ENCODE data around the gene CSRP2.

Gene CSRP2

DNA sequence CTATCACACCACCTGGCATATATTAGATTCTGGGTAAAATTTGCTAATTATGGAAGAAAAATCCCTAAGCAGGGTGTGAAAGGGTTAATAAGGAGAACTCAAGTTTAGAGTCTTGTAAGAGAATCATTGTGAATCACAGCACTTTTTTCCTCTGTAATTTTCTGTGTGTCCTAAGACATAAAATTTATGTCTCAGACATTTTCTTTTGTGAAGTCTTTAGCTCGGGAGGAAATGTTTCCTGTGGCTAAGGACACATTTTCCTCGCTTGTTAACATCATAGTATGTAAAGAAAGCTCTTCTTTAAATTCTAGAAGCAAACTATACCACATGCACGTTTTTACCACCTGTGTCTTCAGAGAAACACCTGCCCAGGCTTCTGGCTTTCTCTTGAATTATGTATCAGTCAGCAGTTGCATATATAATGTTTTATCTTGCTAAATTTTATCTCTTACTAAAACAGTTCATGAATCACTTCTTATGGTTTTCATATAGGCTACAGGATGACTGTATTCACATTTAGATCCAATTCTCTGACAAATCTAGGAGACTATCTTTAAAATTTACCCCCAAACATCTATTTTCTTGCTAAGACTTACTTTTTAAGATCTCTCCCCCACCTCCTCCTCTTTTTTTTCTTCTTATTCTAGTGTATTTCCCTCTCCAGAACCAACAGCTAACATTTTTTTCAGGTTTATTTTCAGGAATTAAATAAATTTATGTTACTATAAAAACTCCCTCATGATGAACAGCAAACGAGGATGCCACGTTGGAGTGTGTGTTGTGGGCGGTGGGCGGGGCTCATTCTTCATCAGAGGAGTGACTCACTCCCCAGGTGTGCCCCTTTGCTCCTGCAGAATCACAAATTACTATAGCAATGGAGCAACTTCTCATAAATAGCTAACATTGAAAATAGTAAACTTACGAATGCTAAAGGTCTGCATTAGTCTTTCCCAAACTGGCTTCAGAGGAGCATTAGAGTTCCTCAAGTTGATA, 11.6 kb upstream of the CSRP2 start:
- DNase-seq = no peak

DNA sequence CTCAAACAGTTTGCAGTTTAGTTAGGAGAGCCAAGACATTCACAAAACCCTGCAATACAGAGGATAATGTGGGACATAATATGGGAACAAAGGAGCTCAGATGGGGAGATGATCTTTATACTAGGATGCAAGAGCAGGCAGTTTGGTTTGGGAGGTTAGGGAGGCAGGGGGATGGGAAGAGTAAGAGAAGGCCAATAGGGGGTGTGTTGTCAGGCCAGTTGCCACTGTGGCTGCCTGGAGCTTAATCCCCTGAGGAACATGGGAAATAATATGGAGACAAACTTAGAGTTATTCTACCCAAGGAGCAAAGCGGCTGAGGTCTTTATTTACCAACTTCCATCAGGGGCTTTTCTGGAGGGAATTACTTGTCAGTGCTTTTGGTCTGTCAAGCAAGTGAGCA, 10.0 kb upstream of the CSRP2 start:
- DNase-seq = no peak

DNA sequence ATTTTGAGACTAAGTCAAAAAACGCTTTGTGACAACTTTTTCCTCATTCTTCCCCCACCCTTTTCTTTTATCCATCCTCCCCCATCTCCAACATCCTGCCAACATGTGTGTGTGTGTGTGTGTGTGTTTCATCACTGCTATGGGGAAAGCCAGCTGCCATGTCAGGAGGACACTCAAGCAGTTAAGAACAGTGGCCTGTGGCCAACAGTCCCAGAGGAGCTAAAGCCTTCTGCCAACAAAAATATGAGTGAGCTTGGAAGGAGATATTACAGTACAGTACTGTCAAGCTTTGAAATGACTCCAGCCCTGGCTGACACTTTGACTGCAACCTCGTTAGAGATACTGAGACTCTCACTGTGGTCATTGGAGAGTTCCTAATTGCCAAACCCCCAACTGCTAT, 5.0 kb upstream of the CSRP2 start:
- DNase-seq = no peak

DNA sequence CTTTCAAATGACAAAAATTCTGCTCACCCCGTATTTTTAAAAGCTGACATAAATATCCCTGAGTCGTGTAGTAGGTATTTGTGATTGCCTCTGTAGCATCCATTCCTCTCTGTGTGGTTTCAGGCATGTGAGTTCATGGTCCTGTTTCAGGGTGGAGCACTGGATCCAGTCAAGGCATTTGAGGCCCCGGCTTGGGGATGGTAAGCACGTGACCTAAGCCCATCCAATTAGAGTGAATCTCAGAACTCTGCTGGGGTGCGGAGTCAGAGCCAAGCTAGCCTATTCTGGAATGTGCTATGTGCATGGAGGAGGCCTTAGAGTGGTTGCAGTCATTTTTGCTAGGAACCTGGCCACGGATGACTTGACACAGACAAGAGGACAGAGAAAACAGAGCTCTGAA, 4.3 kb upstream of the CSRP2 start:
- no peak for DNase-seq

DNA sequence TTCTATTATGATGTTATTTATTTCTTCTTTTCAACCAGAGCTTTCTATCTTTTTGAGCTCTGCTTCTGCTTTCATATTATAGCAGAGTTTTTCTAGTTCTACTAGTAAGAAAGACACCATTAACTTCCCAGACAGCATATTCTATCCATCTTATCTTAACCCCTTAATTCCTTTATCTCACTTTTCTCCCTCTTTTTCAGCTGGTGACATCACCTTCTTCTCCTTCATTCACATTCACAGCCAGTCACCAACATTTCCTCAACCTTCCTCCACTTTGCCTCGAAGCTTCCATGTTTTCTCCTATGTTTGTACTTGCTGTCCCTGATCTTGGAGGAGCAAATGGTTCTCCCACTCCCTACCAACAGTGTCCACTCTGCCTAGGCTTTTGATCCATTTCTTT, 3.5 kb upstream of the CSRP2 start:
- DNase-seq = no peak

DNA sequence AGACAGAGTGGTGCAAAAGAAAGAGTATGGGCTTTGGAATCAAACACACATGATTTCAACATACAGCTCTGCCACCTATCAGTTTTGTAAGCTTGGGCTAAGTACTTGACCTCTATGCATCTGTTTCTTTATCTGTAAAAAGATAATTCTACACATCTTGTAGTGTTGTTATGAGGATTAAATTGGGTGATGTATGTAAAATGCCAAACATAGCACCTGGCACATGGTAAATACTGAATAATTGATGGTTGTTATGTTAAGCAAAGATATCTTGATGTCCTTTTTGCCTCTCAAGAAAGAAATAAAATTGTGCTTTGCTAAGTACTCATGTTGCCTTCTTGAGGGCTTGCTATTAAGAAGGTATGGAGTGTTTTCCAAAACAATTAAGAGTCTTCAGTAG, 2.3 kb upstream of the CSRP2 start:
- no peak for DNase-seq

DNA sequence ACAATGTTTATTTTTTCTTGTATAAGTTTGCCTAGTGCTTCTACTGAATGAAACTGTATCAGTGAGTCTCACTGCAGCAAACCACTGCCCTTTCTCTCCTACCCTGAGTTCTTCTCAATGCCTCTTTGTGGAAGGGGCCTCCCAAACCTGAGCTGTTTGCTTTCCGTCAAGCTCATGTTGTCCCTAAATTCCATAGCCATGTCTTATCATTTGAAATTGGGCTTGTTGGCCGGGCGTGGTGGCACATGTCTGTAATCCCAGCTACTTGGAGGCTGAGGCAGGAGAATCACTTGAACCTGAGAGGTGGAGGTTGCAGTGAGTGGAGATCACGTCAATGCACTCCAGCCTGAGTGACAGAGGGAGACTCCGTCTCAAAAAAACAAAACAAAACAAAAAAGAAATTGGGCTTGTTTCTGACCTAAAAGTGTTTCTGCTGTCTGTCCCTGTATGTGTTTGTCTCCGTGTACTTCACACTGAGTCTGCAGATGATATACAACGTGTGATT, 1.8 kb upstream of the CSRP2 start:
- DNase-seq = no peak

DNA sequence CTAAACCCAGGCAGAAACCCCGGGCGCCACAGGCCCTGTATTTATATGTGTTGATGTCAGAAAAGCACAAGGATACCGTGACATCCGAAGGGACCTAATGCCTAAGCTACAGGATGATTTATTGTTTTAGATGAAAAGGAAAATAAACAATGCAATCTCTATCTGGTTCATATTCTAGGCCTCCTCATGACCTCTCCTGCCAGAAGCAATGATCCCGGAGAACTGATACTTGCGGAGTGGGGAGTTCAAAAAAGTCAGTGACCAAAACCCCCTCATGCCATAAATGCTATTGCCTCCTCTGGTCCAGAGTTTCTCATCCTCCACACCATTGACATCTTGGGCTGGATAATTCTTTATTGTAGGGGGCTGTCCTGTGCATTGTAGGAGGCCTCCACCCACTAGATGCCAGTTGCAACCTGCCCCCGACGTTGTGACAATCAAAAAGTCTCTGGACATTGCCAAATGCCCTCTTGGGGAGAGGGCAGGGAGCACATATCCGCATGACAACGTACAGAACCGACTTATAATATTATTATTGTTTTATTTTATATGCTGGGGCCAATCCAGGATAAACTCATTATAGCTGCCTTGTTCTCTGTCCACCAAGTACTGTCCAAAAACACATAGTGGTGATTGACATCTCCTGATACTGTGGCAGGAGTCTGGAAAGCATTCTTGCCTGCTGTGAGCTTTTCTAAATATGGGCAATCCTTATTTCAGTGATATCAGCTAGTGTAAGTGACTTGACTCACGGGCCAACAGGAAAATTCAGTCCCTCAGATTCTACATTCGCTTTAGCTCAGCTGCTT, 1.1 kb upstream of the CSRP2 start:
- no peak for DNase-seq

DNA sequence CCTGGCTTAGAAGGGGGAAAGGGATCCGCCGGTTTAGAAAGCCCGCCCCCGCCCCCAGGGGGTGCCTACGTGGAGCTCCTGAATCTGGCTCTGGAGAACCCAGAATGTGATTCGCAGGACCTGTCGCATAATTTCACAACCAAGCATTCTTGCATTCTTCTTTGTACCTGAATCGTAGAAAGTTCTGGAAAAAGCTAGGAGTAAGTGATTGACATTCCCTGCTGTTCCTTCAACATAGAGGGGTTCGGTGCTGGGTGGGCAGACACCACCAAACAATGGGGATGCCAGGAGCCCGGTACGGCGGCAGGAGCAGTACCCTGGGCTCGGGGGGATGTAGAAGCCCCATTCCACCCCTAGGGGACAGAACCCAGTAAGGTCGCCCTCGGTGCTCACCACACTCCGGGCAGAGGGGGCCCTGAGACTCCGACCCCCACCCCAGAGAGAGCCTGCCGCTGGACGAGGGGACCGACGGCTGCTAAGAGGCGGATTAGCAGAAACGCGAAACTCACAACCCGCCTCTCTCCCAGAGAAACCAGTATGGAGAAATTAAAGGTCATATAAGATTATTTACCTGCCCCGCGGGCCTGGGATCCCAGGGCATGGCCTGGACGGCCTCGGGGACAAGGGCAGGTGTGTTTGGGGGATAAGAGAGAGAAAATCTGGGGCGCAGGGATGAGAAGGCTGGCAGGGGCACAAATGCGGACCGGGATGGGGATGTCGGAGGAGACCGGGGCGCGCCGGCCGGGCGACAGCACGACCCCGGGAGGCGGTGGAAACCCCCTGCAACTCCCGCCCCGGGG, 520 bp downstream of the CSRP2 start:
- DNase-seq = no peak

DNA sequence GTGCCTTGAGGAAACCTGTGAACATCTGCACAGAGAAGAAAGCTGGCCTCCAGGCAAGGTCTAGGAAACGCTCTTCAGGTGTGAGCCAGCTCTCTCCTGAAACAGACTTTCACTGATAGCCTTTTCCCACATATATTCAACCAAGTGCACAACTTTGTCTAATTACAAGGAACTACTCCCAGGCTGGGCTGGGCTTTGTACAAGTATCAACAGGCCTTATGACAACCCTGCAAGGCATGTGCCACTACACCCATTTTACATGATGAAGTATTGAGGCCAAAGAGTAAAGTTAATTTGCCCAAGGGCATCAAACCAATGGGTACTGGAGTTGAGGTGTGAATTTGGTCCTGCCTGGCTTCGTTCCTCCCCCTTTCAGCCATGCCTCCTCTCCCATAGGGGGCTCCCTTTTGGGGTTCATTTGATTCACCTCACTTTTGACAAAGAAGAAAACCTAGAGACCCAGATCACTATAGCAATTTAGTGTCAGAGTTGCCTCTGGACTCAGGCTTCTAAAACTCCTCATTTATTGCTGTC, 2.1 kb downstream of the CSRP2 start:
- no peak for DNase-seq

DNA sequence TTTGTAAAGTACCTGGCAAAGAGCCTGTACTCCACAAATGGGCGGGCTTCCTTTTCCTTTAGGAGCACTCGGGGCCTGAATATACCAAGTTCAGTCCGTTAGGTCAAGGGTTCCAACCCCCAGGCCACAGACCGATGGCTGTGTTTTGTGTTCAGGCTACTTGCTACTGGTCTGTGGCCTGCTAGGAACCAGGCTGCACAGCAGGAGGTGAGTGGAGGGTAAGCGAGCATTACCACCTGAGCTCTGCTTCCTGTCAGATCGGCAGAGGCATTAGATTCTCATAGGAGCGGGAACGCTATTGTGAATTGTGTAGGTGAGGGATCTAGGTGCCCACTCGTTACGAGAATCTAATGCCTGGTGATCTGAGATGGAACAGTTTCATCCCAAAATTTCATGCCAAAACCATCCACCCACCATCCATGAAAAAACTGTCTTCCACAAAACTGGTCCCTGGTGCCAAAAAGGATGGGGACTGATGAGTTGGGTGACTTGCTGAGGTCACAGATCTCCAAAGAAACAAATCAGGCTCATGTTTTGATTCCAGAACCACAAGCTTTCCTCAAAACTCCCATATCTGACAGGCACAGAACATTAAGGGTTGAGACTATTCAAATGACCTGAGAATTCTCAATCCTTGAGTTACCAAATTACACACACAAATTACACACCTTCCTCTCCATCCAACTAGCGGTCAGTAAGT, 4.2 kb downstream of the CSRP2 start:
- DNase-seq = no peak

DNA sequence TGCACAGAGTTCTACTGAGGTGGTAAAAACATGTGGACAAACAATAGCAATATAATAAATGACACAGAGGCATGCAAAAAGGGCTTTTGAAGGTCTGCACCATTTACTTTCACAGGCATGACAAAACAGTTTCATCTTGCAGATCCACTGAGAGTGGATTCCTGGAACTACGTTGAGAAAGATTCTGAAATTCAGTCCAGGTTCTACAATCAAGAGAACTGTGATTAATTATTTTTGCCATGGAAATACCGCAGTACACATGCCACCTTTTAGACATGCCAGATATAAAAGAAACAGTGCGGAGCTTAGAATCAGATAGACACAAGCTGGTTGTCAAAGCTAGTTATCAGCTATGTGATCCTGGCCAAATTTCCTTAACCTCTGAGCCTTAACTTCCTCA, 4.8 kb downstream of the CSRP2 start:
- no peak for DNase-seq

DNA sequence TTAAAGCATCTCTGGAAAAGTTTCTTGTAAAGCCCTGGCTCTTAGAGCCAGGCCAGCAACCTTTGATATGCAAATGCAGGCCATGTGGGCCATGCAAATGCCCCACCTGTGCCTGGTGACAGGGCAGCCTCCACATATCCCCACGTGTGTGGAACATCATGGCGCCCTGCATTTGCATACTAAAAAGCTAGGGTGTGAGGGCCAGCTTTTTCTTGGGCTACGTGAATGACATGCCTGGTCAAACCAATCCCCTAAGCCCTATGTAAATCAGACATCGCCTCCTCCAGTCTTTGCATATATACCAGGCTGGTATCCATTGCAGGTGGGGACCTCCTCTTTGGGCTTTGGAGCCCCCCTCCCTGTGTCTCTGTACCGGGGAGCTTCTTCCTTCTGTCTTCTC, 6.4 kb downstream of the CSRP2 start:
- DNase-seq = no peak

DNA sequence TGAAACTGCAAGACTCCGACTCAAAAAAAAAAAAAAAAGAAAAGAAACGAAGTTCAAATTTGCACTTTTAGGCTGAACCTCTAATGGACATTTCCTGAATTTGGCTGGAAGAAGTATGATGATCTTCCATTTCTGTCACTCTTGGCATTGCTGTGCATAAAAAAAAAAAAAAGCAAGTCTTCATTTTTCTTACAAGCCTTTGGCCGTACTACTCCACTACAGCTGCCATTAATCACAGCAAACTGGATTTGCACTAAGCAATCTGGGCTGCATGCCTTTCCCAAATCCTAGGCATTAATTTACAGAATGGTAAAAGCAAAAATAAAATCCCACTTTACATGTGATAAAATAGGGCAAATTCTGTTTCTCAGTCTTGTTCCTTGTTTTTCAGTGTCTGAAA, 7.1 kb downstream of the CSRP2 start:
- no peak for DNase-seq

DNA sequence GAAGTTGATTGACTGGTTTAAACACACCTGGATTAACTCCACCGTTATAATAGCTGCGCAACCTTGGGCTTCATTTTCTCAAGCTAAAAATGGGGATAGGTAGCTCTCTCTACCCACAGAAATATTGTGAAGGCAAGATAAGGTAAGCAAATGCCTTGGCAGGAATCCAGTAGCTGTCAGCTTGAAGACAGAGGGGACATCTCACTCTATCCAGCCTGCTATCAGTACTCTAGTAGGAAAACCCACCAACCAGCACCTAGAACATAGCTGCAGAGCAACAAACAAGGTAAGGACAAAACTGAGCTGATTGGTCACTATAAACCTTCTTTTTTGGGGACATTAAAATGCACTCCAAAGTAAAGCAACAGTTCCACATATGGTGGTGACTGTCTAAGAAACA, 7.7 kb downstream of the CSRP2 start:
- no peak for DNase-seq

DNA sequence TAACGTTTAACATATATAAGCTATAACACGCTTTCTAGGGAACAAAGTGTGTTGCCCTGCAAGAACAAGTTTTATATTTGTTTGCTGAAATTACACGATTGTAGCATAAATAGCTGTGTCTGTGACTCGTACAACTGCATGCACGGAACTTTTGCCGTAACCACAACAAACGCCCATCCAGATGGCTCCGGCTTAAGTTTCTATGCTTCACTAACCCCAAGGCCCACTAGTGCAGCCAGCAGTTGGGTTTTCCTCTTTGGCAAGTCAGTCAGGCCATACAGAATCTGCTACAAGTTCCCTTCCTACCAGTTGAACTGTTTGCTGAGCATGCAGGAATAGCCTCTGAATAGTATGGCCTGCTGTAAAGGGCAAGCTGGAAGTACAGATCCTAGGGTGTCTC, 12.1 kb downstream of the CSRP2 start:
- no peak for DNase-seq

DNA sequence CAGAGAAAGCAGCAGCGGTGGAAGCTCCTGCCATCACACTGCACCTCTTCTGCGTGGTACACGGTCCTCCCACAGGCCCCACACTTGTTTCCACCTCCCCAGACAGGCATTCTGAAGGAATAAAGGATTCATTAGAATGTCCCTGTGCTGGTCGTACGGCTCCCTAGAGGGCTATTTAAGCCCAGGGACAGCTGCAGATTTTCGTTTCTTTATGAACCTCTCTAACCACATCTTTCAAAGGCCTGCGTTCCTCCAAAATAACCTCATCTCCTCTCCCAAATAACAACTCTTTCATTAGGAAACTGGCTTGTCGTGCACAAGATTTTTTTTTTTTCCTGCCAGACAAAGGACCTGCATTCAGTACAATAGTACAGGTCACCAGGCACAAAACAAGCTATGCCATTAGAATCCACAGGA, 12.7 kb downstream of the CSRP2 start:
- DNase-seq = no peak

DNA sequence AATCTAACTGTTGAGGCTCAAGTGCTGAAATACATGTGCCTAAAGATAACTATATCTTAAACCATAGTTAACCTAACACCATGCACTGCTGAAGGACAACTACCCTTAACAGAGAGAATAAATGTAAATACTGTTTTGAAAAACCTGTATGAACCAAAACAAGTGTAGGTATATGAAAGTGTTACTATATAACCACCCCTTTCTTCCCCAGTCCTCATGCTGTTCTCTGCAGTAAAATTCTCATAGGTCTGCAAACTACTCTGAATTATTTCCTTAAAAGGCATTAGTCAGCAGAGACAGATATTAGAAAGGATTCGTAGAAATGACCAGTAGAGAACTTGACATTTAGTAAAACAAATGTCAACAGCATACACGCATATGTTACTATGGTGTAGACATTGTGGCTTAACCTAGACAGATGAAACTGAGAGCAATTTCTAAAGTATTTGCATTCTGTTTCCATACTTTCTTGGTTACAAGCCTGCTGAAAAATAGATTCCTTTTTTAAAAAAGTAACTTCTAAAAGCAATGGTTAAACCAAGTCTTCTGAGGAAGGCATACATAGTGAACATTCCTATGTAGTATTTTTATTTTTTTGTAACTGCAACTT, 13.9 kb downstream of the CSRP2 start:
- no peak for DNase-seq

DNA sequence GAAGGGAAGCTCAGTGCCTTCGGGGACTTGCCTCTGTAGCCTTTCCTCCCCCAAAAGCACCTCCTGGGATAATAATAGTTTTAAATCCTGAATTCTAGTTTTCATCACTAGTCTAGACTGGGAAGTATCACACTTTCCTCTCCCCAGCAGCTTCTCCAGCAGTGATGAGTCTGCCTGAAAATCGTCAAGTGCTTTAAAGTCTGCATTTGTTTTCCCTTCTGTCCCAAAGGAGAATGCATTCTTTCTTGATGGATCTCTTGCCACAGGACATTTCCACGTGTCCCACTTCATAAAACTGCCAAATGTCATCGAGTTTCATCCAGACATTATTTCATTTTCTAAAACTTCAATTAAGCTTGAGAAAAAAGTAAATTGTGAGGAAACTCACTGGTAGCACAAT, 15.0 kb downstream of the CSRP2 start:
- no peak for DNase-seq

DNA sequence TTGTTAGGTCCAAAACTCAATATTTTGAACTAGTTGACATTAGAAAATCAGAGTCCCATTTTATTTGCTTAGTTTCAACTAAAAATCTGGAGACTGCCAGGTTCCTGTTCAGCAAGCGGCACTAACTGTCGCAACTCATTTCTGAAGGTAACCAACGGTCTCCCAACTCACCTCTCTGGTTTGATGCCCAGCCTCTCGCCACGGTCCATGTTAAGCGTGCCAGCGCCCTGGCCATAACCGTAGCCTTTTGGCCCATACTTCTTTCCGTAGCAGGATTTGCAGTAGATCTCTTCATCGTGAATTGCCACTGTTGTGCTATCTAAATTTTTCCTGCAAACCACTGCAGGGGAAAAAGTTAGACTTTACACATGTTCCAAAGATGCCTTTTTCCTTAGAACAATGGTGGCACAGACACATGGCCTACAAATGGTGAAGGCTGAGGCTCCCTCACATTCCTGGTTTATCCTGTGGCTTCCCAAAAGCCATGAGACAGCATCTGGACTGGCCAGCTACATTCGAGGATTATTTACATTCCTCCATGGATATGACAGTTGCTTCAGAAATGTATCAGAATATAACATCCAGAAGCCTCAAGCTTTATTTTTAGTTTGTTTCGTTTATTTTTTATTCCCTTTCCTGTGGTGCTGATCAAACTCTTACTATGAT, 15.7 kb downstream of the CSRP2 start:
- no peak for DNase-seq

DNA sequence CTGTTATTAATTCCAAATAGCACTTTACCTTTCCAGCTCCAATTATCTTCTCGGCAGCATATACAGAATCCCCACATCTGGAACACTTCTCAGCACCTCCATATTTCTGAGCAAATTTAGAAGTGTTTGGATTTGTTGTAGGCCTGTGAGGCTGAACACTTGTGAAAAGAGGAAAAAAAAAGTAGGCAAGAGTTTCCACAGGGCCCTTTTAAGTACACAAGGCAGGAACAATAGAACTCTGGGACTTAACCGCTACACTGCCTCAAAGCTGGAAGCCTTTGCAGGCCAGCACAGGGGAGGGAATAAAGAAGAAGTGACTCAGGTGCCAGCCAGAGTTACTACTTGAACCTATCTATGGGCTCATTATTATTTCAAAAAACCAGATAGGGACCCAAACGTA, 18.6 kb downstream of the CSRP2 start:
- DNase-seq = no peak

All from inflammatory macrophage treated with lipopolysaccharide for 1 hour (primary cell).